DND-41 (cell line): ENCODE measurements around the gene WDR5.

Source experiments
- ATAC-seq: fragments of 200-7000 bp; cut with Tn5 transposase; 3 replicates; pipeline ENCODE4 v1.9.1; 2021; ENCODE audit warnings: low read depth; ENCODE audit not compliant: insufficient read depth
- DNase-seq: peaks from one replicate; pipeline ENCODE4 v3.0.0-alpha.2; 2020
- H2AFZ ChIP-seq: 2 replicates; pipeline ENCODE4 v1.6.0; 2012; ENCODE audit warnings: low read depth, low read length
- H3K27ac ChIP-seq: 2 replicates; pipeline ENCODE4 v1.5.1; 2012; ENCODE audit warnings: low read length, inconsistent platforms
- H3K27me3 ChIP-seq: fragments of 200-600 bp; sonication (generic); 2 replicates; pipeline ENCODE4 v1.6.0; 2012; ENCODE audit warnings: low read length, mild to moderate bottlenecking, inconsistent platforms; ENCODE audit not compliant: insufficient read depth, poor library complexity
- H3K36me3 ChIP-seq: 2 replicates; pipeline ENCODE4 v1.5.1; 2012; ENCODE audit warnings: low read length, inconsistent platforms; ENCODE audit not compliant: insufficient read depth
- H3K4me1 ChIP-seq: 2 replicates; pipeline ENCODE4 v1.5.1; 2012; ENCODE audit warnings: mild to moderate bottlenecking, low read length; ENCODE audit not compliant: insufficient read depth
- H3K4me2 ChIP-seq: 2 replicates; pipeline ENCODE4 v1.6.0; 2012; ENCODE audit warnings: mild to moderate bottlenecking, moderate library complexity, low read length, inconsistent platforms; ENCODE audit not compliant: insufficient read depth
- H3K4me3 ChIP-seq, 2 experiments: fragments of 200-600 bp in 1 of 2; shearing (Covaris generic) in 1 of 2; 2 replicates each; pipeline ENCODE4 v1.5.1; 2012 to 2016; ENCODE audit warnings: inconsistent platforms in 2 of 2, low read length in 2 of 2, mild to moderate bottlenecking in 2 of 2, low read depth in 1 of 2, moderate library complexity in 1 of 2
- H3K79me2 ChIP-seq: 2 replicates; pipeline ENCODE4 v1.6.0; 2012; ENCODE audit warnings: low read length, inconsistent platforms; ENCODE audit not compliant: insufficient read depth
- H3K9ac ChIP-seq: 2 replicates; pipeline ENCODE4 v1.6.0; 2012; ENCODE audit warnings: low read depth, mild to moderate bottlenecking, inconsistent platforms, low read length, moderate library complexity
- H3K9me3 ChIP-seq: 2 replicates; pipeline ENCODE4 v1.5.1; 2012; ENCODE audit warnings: low read length, moderate library complexity, mild to moderate bottlenecking, inconsistent platforms; ENCODE audit not compliant: insufficient read depth, severe bottlenecking
- H4K20me1 ChIP-seq: 2 replicates; pipeline ENCODE4 v1.6.0; 2012; ENCODE audit warnings: low read length; ENCODE audit not compliant: insufficient read depth
- CTCF ChIP-seq: IDR thresholded peaks from 2 replicates; pipeline ENCODE4 v1.5.1; 2012; ENCODE audit warnings: borderline replicate concordance, low read length, moderate library complexity, mild to moderate bottlenecking; ENCODE audit not compliant: poor library complexity, severe bottlenecking; ENCODE audit errors: extremely low read depth
- EZH2 ChIP-seq: IDR thresholded peaks from 3 replicates; pipeline ENCODE4 v1.6.1; 2012; ENCODE audit warnings: borderline replicate concordance, low read depth, mild to moderate bottlenecking, moderate library complexity, low read length, inconsistent platforms; ENCODE audit not compliant: severe bottlenecking

WDR5 gene

GRCh38 chr9:134165357-134166315 lies 29.8 kb downstream of the WDR5 start:
- Histone ChIP-seq H4K20me1 (no peaks in the 10 kb centered on the region), H3K27me3 (no peaks in the 10 kb centered on the region), H3K4me2 (no peak overlapping the region), H3K9me3 (no peaks in the 10 kb centered on the region), H3K79me2 (peaks cover 13% of the 10 kb centered on the region), H3K36me3 (peaks cover 4% of the 10 kb centered on the region; the same call in 1 of the 2 replicates), H2AFZ (no peak overlapping the region; the same call in 1 of the 2 replicates), H3K27ac (no peak overlapping the region), H3K4me3 (no peak overlapping the region), H3K4me1 (peaks cover 4% of the 10 kb centered on the region), H3K9ac (no peak overlapping the region)
- peak; percentile 65 for DNase-seq
- ATAC-seq = no peak
- no peak for TF ChIP-seq EZH2
- TF ChIP-seq CTCF = no peak

GRCh38 chr9:134166374-134166773 lies 30.5 kb downstream of the WDR5 start:
- H4K20me1 ChIP-seq = peaks cover 2% of the 10 kb centered on the region; the same call in 1 of the 2 replicates
- H3K27me3 ChIP-seq = no peaks in the 10 kb centered on the region
- no peak overlapping the region for H3K9ac ChIP-seq
- no peak overlapping the region for H3K4me2 ChIP-seq
- TF ChIP-seq CTCF (no peak), EZH2 (no peak)
- H3K4me1 ChIP-seq = peaks cover 4% of the 10 kb centered on the region
- no peaks in the 10 kb centered on the region for H3K9me3 ChIP-seq
- no peak overlapping the region for H3K4me3 ChIP-seq
- H3K79me2 ChIP-seq = peaks cover 13% of the 10 kb centered on the region
- DNase-seq (no peak), ATAC-seq (no peak)
- no peak overlapping the region for H2AFZ ChIP-seq
- H3K27ac ChIP-seq = no peak overlapping the region
- peaks cover 4% of the 10 kb centered on the region; the same call in 1 of the 2 replicates for H3K36me3 ChIP-seq

DNA sequence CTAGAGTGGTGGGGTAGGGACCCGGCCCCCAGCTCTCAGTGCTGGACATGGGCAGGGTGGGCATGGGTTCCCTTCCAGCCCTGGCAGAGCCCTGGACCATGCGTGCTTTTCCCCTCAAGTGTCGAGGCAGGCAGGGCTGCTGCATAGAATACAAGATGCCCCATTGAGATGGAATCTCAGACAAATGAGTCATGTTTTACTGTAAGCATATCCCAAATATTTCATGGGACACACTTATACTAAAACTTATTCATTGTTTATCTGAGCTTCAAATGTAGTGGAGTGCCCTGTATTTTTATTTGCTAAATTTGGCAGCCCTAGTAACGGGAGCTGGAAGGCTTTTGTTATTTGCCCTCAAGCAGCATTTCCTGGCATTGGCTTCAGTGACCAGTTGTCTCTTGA lies 31.6 kb downstream of the WDR5 start:
- Histone ChIP-seq H3K9me3 (no peaks in the 10 kb centered on the region), H3K4me2 (no peak overlapping the region), H3K4me3 (no peak overlapping the region), H3K36me3 (peaks cover 4% of the 10 kb centered on the region; the same call in 1 of the 2 replicates), H2AFZ (no peak overlapping the region), H3K9ac (no peak overlapping the region), H3K4me1 (peaks cover 4% of the 10 kb centered on the region), H3K27ac (no peak overlapping the region), H3K79me2 (peaks cover 13% of the 10 kb centered on the region), H4K20me1 (peaks cover 2% of the 10 kb centered on the region; the same call in 1 of the 2 replicates), H3K27me3 (no peaks in the 10 kb centered on the region)
- TF ChIP-seq CTCF (no peak), EZH2 (no peak)
- DNase-seq = no peak
- no peak for ATAC-seq
